ENCODE measurements around the gene SPNS2. TPM values are rescaled to one million over a fixed set of nuclear protein-coding genes. Genes with fewer than 3 reads are reported as not detected.

Gene SPNS2
- total RNA-seq, 1 experiment from 2014 or later, result 1.6 TPM

GRCh38 chr17:4505187-4505586, 6.5 kb downstream of the SPNS2 start:
- H3K4me1 ChIP-seq (ENCODE audit: control insufficient read depth in 1 of 2, insufficient read depth in 2 of 2, low read length in 2 of 2), result peaks cover 0 to 20% of the 10 kb centered on the region in 2 experiments; a peak in 2 of 4 replicates
- TF ChIP-seq SP1 (IDR thresholded peaks at IDR 0.05; ENCODE audit: low read depth) (no peak), CTCF (IDR thresholded peaks at IDR 0.05 in 2 of 3, conservative IDR thresholded peaks at IDR 0.05 in 1 of 3; ENCODE audit: borderline replicate concordance in 1 of 3, insufficient read depth in 1 of 3, low read depth in 2 of 3, low read length in 2 of 3) (no peak), ATF3 (IDR thresholded peaks at IDR 0.05) (no peak), EZH2 (IDR thresholded peaks at IDR 0.05) (no peak), CEBPB (IDR thresholded peaks at IDR 0.05; ENCODE audit: low read depth) (no peak), JUND (IDR thresholded peaks at IDR 0.05) (no peak), POLR2A (IDR thresholded peaks at IDR 0.05; ENCODE audit: borderline replicate concordance, extremely low read depth, insufficient read depth, insufficient read length) (no peak), ZFX (IDR thresholded peaks at IDR 0.05) (no peak), FOSL1 (IDR thresholded peaks at IDR 0.05; ENCODE audit: low read depth) (no peak), SRF (IDR thresholded peaks at IDR 0.05; ENCODE audit: low read depth) (no peak), EGR1 (IDR thresholded peaks at IDR 0.05; ENCODE audit: low read depth) (no peak), RAD21 (IDR thresholded peaks at IDR 0.05; ENCODE audit: low read depth) (no peak), ZNF274 (IDR thresholded peaks at IDR 0.05; ENCODE audit: low read depth, low read length) (no peak), MAX (IDR thresholded peaks at IDR 0.05) (no peak), CBX3 (IDR thresholded peaks at IDR 0.05; ENCODE audit: low read depth) (no peak), POLR2AphosphoS5 (IDR thresholded peaks at IDR 0.05; ENCODE audit: low read depth, low read length) (no peak), ELF1 (IDR thresholded peaks at IDR 0.05; ENCODE audit: borderline replicate concordance, low read depth) (no peak), TCF7L2 (IDR thresholded peaks at IDR 0.05; ENCODE audit: borderline replicate concordance, extremely low read depth, insufficient read depth, insufficient read length) (no peak), REST (IDR thresholded peaks at IDR 0.05; ENCODE audit: low read depth) (no peak)
- ATAC-seq (no peak), DNase-seq (ENCODE audit: low read depth, low spot score) (no peak)
- no peak overlapping the region for H2AFZ ChIP-seq (ENCODE audit: low read depth, low read length, poor library complexity, severe bottlenecking)
- no peaks in the 10 kb centered on the region for H3K9me2 ChIP-seq (ENCODE audit: insufficient read depth)
- ChIA-PET CTCF (no interaction called here), RAD21 (ENCODE audit: low non-redundant PET in 1 of 2, low total read pairs in 2 of 2, uncharacterized antibody in 2 of 2, unreplicated experiment in 2 of 2) (no interaction called here), POLR2A (no interaction called here)
- no peak overlapping the region for H3K4me3 ChIP-seq (replicated peaks in 1 of 2; ENCODE audit: low read depth in 1 of 2, low read length in 2 of 2)
- H3K9ac ChIP-seq (ENCODE audit: low read length), result no peak overlapping the region
- no peak overlapping the region; the same call in 1 of the 2 replicates for H3K4me2 ChIP-seq (ENCODE audit: low read length)
- no peaks in the 10 kb centered on the region for H4K20me1 ChIP-seq (ENCODE audit: insufficient read depth)
- H3K9me3 ChIP-seq (ENCODE audit: control insufficient read depth in 1 of 2, insufficient read depth in 1 of 2, low read depth in 1 of 2, low read length in 2 of 2), result no peaks in the 10 kb centered on the region
- intact Hi-C loops (cut with micrococcal nuclease), result no loop called here
- no peaks in the 10 kb centered on the region for H3K79me2 ChIP-seq (ENCODE audit: insufficient read depth, low read length)
- no peaks in the 10 kb centered on the region for H3K36me3 ChIP-seq (ENCODE audit: control insufficient read depth in 1 of 2, insufficient read depth in 2 of 2, low read length in 2 of 2)
- no TSS peak for BruUV-seq (replicated peaks)
- H3K27ac ChIP-seq (ENCODE audit: low read depth, low read length), result no peak overlapping the region
- H3K27me3 ChIP-seq (ENCODE audit: insufficient read depth, low read length), result no peaks in the 10 kb centered on the region

All from HCT116 (cell line).